Effector memory CD4-positive, alpha-beta T cell (primary cell): ENCODE measurements around the gene CDC42BPA.

Experiments used
- DNase-seq, 3 donors: peaks; one replicate each; pipeline ENCODE4 v3.0.0-alpha.2; 2020
- H3K27ac ChIP-seq: 2 replicates; pipeline ENCODE4 v1.7.0; 2013; ENCODE audit warnings: mild to moderate bottlenecking, low read length, moderate library complexity; ENCODE audit not compliant: insufficient read depth, poor library complexity, severe bottlenecking
- H3K27me3 ChIP-seq: replicated peaks from 2 replicates; pipeline ENCODE4 v1.7.0; 2013; ENCODE audit warnings: mild to moderate bottlenecking, low read length; ENCODE audit not compliant: insufficient read depth, control insufficient read depth, poor library complexity, severe bottlenecking
- H3K36me3 ChIP-seq: 2 replicates; pipeline ENCODE4 v1.7.0; 2013; ENCODE audit warnings: mild to moderate bottlenecking, low read length, moderate library complexity; ENCODE audit not compliant: control insufficient read depth, insufficient read depth
- H3K4me1 ChIP-seq: 2 replicates; pipeline ENCODE4 v1.7.0; 2013; ENCODE audit warnings: low read length, mild to moderate bottlenecking; ENCODE audit not compliant: control insufficient read depth, insufficient read depth, poor library complexity, severe bottlenecking
- H3K4me3 ChIP-seq: 2 replicates; pipeline ENCODE4 v1.7.0; 2013; ENCODE audit warnings: low read length, low read depth, mild to moderate bottlenecking; ENCODE audit not compliant: insufficient read depth, poor library complexity, severe bottlenecking
- H3K9me3 ChIP-seq: 2 replicates; pipeline ENCODE4 v1.7.0; 2013; ENCODE audit warnings: mild to moderate bottlenecking, low read length, moderate library complexity; ENCODE audit not compliant: control insufficient read depth

The CDC42BPA gene

DNA sequence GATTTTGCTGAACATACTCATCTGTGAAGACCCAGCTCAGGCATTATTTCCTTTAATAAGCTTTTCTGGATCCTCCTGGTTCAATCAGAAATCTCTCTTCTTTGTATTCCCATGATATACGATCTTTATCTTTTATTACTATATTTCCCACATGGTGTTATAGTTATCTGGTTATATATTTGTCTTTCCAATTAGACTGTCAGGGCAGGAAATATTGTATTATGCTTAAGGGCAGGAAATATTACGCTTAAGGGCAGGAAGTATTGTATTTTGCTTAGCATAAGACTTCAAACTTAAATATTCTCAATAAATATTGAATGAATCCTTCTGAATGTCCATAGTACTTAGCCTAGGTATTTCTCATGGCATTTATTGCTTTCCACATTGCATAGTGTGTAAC, 256.0 kb downstream of the CDC42BPA start:
- no peaks in the 10 kb centered on the region for H3K36me3 ChIP-seq
- DNase-seq, result no peak
- H3K27ac ChIP-seq, result no peak overlapping the region
- H3K27me3 ChIP-seq, result no peaks in the 10 kb centered on the region
- H3K4me3 ChIP-seq, result no peak overlapping the region
- no peaks in the 10 kb centered on the region for H3K9me3 ChIP-seq
- no peaks in the 10 kb centered on the region for H3K4me1 ChIP-seq

DNA sequence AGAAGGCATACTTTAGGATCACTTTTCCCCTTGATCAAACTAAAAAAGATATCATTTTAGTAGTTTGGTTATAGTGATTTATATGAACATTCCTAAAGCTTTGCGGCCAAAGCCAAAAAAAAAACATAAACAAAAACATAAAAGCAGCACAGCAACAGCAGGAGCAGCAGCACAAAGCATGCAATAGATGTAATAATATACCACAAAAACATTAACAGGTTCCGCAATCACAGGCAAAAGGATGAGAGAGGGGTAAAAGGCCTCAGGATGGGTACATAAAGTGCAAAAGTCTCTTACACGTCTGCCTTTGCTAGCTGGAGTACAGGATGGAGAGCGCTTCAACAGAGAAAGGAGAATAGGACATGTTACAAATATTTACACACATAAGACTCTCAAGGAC, 259.2 kb downstream of the CDC42BPA start:
- no peaks in the 10 kb centered on the region for H3K27me3 ChIP-seq
- no peak overlapping the region for H3K27ac ChIP-seq
- no peaks in the 10 kb centered on the region for H3K36me3 ChIP-seq
- no peak for DNase-seq
- H3K4me1 ChIP-seq, result no peaks in the 10 kb centered on the region
- H3K4me3 ChIP-seq, result no peak overlapping the region
- H3K9me3 ChIP-seq, result no peaks in the 10 kb centered on the region

DNA sequence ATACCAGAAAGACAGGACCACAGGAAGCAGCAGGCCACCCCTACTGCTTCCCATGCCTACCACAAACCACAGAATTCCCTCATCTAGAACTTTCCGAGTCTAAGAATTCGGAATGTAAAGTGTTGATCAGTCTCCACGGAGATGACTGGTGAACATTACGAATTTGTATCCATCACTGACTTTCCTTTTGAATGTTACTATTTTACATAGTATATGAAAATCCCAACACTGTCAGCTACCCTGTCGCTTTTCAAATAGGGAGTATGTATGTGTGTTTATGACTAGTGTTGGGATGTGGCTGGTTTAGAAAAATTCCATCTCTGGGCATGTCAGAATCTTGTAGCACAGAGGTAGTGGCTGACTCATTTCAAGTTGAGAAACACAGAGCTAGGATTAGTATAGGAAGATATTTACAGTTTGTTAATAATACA, 260.0 kb downstream of the CDC42BPA start:
- Histone ChIP-seq H3K27ac (no peak overlapping the region), H3K36me3 (no peaks in the 10 kb centered on the region), H3K27me3 (no peaks in the 10 kb centered on the region), H3K4me3 (no peak overlapping the region), H3K4me1 (no peaks in the 10 kb centered on the region), H3K9me3 (no peaks in the 10 kb centered on the region)
- DNase-seq, result no peak

DNA sequence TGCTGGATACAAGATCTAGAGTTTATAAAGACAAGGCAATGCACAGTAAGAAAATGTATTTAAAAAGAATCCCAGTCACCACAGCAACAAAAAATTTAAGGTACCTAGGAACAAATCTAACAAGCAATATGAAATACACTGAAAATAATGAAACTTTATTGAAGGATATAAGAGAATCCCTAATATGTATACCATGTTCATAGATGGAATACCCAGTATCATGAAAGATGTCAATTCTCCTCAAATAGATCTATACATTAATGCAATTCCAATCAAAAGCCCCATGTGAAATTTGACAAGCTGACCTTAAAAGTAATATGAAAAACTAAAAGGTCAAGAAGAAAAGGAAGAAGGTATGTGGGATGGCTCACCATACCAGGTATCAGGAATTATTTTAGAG, 269.0 kb downstream of the CDC42BPA start:
- Histone ChIP-seq H3K27ac (no peak overlapping the region), H3K27me3 (peaks cover 2% of the 10 kb centered on the region), H3K9me3 (no peaks in the 10 kb centered on the region), H3K4me1 (no peaks in the 10 kb centered on the region), H3K36me3 (no peaks in the 10 kb centered on the region), H3K4me3 (no peak overlapping the region)
- DNase-seq, result no peak

DNA sequence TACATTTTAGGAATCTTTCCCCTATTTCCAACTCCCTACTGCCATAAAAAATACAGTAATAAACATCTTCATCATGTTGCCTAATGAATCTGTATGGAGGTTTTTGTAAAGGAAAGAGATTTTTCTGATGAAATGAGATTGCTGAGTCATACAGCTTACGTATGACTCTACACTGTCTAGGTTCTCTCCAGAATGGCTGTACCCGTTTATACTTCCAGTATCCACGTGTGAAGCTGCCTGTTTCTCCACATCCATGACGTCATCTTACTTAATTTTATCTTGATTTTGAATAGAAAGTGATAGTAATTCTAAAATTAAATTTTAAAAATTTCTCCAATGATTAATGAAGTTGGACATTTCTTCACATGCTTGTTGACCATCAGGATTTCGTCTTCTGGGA, 274.5 kb downstream of the CDC42BPA start:
- DNase-seq, result no peak
- Histone ChIP-seq H3K27me3 (peaks cover 2% of the 10 kb centered on the region), H3K4me3 (no peak overlapping the region), H3K9me3 (no peaks in the 10 kb centered on the region), H3K36me3 (no peaks in the 10 kb centered on the region), H3K27ac (no peak overlapping the region), H3K4me1 (no peaks in the 10 kb centered on the region)

DNA sequence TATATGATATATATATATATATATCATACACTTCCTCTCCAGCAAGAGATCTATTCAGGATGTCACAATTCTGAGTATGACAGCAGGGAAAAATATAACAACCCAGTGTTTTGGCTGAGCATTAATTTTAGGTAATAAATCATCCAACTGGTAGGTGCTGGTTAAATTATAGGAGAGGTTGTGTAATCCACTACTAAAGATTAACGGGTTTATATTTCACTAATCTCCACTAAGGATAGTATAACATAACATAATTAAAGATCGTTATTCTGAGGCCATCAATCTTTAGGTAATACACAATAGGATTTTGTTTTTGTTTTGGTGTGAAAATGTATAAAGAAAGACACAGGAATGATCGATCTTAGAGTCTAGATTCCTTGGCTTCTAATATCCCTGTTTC, 276.0 kb downstream of the CDC42BPA start:
- DNase-seq, result no peak
- Histone ChIP-seq H3K27me3 (peaks cover 2% of the 10 kb centered on the region), H3K9me3 (no peaks in the 10 kb centered on the region), H3K27ac (no peak overlapping the region), H3K36me3 (no peaks in the 10 kb centered on the region), H3K4me1 (no peaks in the 10 kb centered on the region), H3K4me3 (no peak overlapping the region)

DNA sequence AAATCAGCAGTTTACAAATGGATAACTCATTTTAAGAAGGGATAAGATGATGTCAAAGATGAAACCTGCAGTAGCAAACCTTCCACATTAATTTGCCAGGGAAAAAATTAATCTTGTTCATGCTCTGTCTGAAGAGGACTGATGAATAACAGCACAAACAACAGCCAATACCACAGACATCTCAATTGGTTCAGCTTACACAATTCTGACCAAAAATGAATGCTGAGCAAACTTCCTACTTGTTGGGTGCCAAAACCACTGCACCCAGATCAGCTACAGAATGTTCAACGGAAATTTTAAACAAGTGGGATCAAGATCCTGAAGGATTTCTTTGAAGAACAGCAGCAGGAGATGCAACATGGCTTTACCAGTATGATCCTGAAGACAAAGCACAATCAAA, 279.9 kb downstream of the CDC42BPA start:
- DNase-seq, result no peak
- Histone ChIP-seq H3K36me3 (no peaks in the 10 kb centered on the region), H3K27me3 (no peaks in the 10 kb centered on the region), H3K4me3 (no peak overlapping the region), H3K9me3 (no peaks in the 10 kb centered on the region), H3K4me1 (no peaks in the 10 kb centered on the region), H3K27ac (no peak overlapping the region)

DNA sequence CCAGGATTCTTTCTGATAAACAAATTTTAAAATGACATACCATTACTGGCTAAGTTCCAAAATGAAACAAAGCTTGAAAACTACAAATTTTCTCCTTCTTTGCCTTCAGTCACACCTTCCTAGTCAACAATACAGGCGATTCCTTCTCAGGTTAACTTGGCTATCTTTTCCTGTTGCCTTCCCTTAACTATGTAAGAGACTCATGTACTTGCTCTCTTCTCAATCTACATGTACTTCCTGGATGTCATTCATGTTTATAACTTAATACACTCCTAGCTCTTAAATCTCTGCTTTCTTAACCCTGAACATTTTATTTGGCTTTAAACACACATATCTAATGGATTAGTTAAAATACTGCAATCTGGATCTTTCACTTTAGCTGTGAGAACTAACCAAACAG, 281.2 kb downstream of the CDC42BPA start:
- H3K4me3 ChIP-seq, result no peak overlapping the region
- H3K4me1 ChIP-seq, result no peaks in the 10 kb centered on the region
- no peaks in the 10 kb centered on the region for H3K9me3 ChIP-seq
- no peak for DNase-seq
- H3K36me3 ChIP-seq, result no peaks in the 10 kb centered on the region
- H3K27ac ChIP-seq, result no peak overlapping the region
- no peaks in the 10 kb centered on the region for H3K27me3 ChIP-seq

DNA sequence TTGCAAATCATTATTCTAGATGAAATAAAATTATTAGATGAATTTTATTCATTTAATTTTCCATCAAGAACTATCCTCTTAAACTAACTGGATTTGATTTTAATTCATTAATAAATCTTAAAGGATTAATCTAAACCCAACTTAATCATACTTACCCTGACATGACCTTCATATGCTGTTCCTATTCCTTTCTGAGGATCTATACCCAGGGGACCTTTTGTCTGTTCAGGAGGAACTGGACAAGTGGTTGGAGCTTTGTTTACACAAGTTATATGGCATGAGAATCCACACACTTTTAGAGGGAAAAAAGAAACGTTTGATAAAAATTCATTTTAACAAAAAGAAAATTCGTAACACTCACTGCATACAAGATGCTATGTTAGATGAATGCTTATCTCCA, 283.0 kb downstream of the CDC42BPA start:
- no peak for DNase-seq
- Histone ChIP-seq H3K27ac (no peak overlapping the region), H3K9me3 (no peaks in the 10 kb centered on the region), H3K4me3 (no peak overlapping the region), H3K36me3 (no peaks in the 10 kb centered on the region), H3K4me1 (no peaks in the 10 kb centered on the region), H3K27me3 (no peaks in the 10 kb centered on the region)

DNA sequence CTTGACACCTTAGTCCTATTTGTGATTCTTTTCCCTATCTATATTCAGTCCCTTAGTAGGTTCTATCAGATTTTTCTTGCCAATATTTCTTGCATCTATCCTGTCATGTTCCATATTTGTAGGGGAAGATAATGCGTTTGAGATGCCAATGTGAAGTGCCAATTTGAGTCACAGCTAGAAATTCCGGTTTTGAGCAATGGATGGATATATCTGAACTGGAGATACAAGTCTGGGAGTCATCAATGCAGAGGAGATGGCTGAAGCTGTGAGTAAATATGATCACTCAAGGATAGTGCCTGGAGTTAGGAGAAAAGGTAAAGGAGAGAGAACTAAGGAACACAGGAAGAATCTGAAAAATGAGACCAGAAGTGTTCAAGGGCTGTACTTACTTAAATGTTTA, 284.4 kb downstream of the CDC42BPA start:
- H3K36me3 ChIP-seq, result no peaks in the 10 kb centered on the region
- no peak for DNase-seq
- H3K9me3 ChIP-seq, result no peaks in the 10 kb centered on the region
- no peaks in the 10 kb centered on the region for H3K4me1 ChIP-seq
- H3K27me3 ChIP-seq, result no peaks in the 10 kb centered on the region
- no peak overlapping the region for H3K27ac ChIP-seq
- H3K4me3 ChIP-seq, result no peak overlapping the region

DNA sequence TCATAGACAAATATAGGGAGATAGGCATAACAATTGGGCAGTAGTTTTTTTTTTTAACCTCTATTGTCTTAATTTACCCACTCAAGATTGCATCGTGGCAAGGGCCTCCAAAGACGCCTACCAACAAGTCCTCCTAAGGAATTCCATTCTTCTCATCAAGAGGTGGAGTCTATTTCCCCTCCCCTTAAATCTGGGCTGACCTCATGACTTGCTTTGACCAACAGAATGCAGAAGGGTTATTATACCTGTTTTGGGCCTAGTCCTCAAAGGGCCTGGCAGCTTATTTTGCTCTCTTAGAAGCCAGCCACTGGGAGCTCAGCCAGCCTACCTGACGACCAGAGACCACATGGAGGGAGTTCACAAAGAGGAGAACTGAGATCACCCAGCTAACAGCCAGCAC, 285.9 kb downstream of the CDC42BPA start:
- no peaks in the 10 kb centered on the region for H3K36me3 ChIP-seq
- no peak overlapping the region for H3K27ac ChIP-seq
- no peaks in the 10 kb centered on the region for H3K4me1 ChIP-seq
- no peak for DNase-seq
- no peaks in the 10 kb centered on the region for H3K27me3 ChIP-seq
- H3K4me3 ChIP-seq, result no peak overlapping the region
- no peaks in the 10 kb centered on the region for H3K9me3 ChIP-seq
